B cell (primary cell): ENCODE data around the gene SPRYD3. TPM values are rescaled to one million over a fixed set of nuclear protein-coding genes. Genes with fewer than 3 reads are reported as not detected.

Experiments
- ATAC-seq: fragments of 200-7000 bp; cut with Tn5 transposase; one replicate; pipeline ENCODE4 v1.10.0; 2021; ENCODE audit warnings: low read depth, mild to moderate bottlenecking, moderate number of reproducible peaks, moderate library complexity
- CTCF ChIA-PET: fragments of 350-600 bp; sonication (Branson Sonifier 250); formaldehyde crosslinking; loops from one replicate; lab custom pipeline; 2021; ENCODE audit warnings: antibody characterized with exemption, inconsistent platforms; lab: Charles Lee
- POLR2A ChIA-PET: fragments of 350-600 bp; sonication (Branson Sonifier 250); formaldehyde crosslinking; loops from one replicate; lab custom pipeline; 2021; ENCODE audit warnings: antibody characterized with exemption; lab: Charles Lee
- DNase-seq: peaks from one replicate; pipeline ENCODE4 v3.0.0; 2013
- H2AFZ ChIP-seq: 2 replicates; pipeline ENCODE4 v1.6.1; 2012; ENCODE audit warnings: mild to moderate bottlenecking, low read depth, low read length; ENCODE audit not compliant: insufficient read depth, poor library complexity, severe bottlenecking
- H3K27ac ChIP-seq, 2 donors: 1 replicate in 1 of 2; 2 replicates in 1 of 2; pipeline ENCODE4 v1.5.1; 2012 to 2013; ENCODE audit warnings: low read length in 2 of 2, mild to moderate bottlenecking in 2 of 2, moderate library complexity in 1 of 2
- H3K27me3 ChIP-seq, 4 experiments: fragments of 200-600 bp in 1 of 4; sonication (generic) in 1 of 4; replicated peaks in 1 of 4; 1 replicate in 2 of 4; 2 replicates in 2 of 4; pipeline versions ENCODE4 v1.6.1 to v1.7.0; 2013 to 2016; ENCODE audit warnings: low read length in 3 of 4, mild to moderate bottlenecking in 2 of 4, mixed read lengths in 1 of 4, moderate library complexity in 1 of 4; ENCODE audit not compliant: insufficient read depth in 4 of 4, control insufficient read depth in 3 of 4; ENCODE audit errors: control extremely low read depth in 1 of 4
- H3K36me3 ChIP-seq, 2 experiments: replicated peaks in 1 of 2; 1 replicate in 1 of 2; 2 replicates in 1 of 2; pipeline versions ENCODE4 v1.6.1 to v1.7.1; 2013; ENCODE audit warnings: low read length in 1 of 2; ENCODE audit not compliant: insufficient read depth in 2 of 2, control insufficient read depth in 1 of 2; ENCODE audit errors: control extremely low read depth in 1 of 2, extremely low read depth in 1 of 2
- H3K4me1 ChIP-seq, 2 donors: fragments of 200-600 bp in 1 of 2; sonication (generic) in 1 of 2; 1 replicate in 1 of 2; 2 replicates in 1 of 2; pipeline versions ENCODE4 v1.5.1 to v1.6.1; 2013 to 2017; ENCODE audit warnings: low read length in 2 of 2; ENCODE audit not compliant: control insufficient read depth in 2 of 2, insufficient read depth in 2 of 2
- H3K4me2 ChIP-seq: replicated peaks from 2 replicates; pipeline ENCODE3; 2012; ENCODE audit warnings: mild to moderate bottlenecking, low read depth, low read length; ENCODE audit not compliant: poor library complexity, severe bottlenecking
- H3K4me3 ChIP-seq, 5 experiments: fragments of 200-600 bp in 1 of 5; sonication (generic) in 1 of 5; 1 replicate in 3 of 5; 2 replicates in 2 of 5; pipeline versions ENCODE4 v1.5.1 to v1.7.0; 2011 to 2016; ENCODE audit warnings: low read length in 4 of 5, mild to moderate bottlenecking in 4 of 5, low read depth in 2 of 5, control low read depth in 1 of 5, moderate library complexity in 1 of 5; ENCODE audit not compliant: insufficient read depth in 1 of 5; ENCODE audit errors: control extremely low read depth in 1 of 5, extremely low read depth in 1 of 5
- H3K79me2 ChIP-seq: fragments of 200-600 bp; sonication (generic); one replicate; pipeline ENCODE4 v1.6.0; 2016; ENCODE audit warnings: low read length; ENCODE audit not compliant: control insufficient read depth, insufficient read depth
- H3K9ac ChIP-seq: fragments of 200-600 bp; sonication (generic); 2 replicates; pipeline ENCODE4 v1.6.1; 2017; ENCODE audit warnings: mild to moderate bottlenecking, low read length, moderate library complexity
- H3K9me3 ChIP-seq, 3 donors: one replicate each; pipeline versions ENCODE4 v1.6.1 to v1.7.1; 2013; ENCODE audit warnings: low read length in 2 of 3; ENCODE audit not compliant: control insufficient read depth in 2 of 3, insufficient read depth in 1 of 3; ENCODE audit errors: control extremely low read depth in 1 of 3
- H4K20me1 ChIP-seq: 2 replicates; pipeline ENCODE4 v1.6.0; 2012; ENCODE audit warnings: mild to moderate bottlenecking, low read length; ENCODE audit not compliant: insufficient read depth, control insufficient read depth, poor library complexity, severe bottlenecking
- H3K27ac Mint-ChIP-seq: one replicate; pipeline ENCODE4 v1.8.0; 2021; ENCODE audit warnings: mixed read lengths
- H3K27me3 Mint-ChIP-seq: one replicate; pipeline ENCODE4 v1.8.0; 2021; ENCODE audit warnings: mixed read lengths
- H3K4me1 Mint-ChIP-seq: one replicate; pipeline ENCODE4 v1.8.0; 2021; ENCODE audit warnings: mixed read lengths
- H3K4me3 Mint-ChIP-seq: one replicate; pipeline ENCODE4 v1.8.0; 2021; ENCODE audit warnings: mixed read lengths
- H3K9me3 Mint-ChIP-seq: one replicate; pipeline ENCODE4 v1.8.0; 2022; ENCODE audit warnings: mixed read lengths; ENCODE audit not compliant: insufficient read depth
- EZH2 ChIP-seq: IDR thresholded peaks from 2 replicates; pipeline ENCODE4 v1.6.1; 2012; ENCODE audit warnings: borderline replicate concordance, low read depth, mild to moderate bottlenecking, moderate library complexity, low read length; ENCODE audit not compliant: insufficient read depth, poor library complexity, severe bottlenecking
- WGBS: methylation state at CpG from one replicate; pipeline ENCODE4 v1.1.5; 2013; ENCODE audit warnings: missing lambda C conversion rate; ENCODE audit not compliant: insufficient coverage; 5-methylcytosine and 5-hydroxymethylcytosine counted together
- intact Hi-C: fragments of 100-400 bp; cut with micrococcal nuclease; formaldehyde crosslinking; loops from one replicate; pipeline ENCODE4 v1.10.0; 2022
- polyA plus RNA-seq: library from polyadenylated mRNA; depleted of rRNA; stranded (reverse); fragments of >200 nt; gene quantifications from 2 replicates; pipeline ENCODE4 v1.2.3, GENCODE V29; 2012
- total RNA-seq, 2 donors: library from RNA; stranded (reverse); fragments of 120-200 nt in 1 of 2; gene quantifications; 1 replicate in 1 of 2; 2 replicates in 1 of 2; pipeline versions ENCODE4 v1.2.3 to v1.2.4, GENCODE V29; 2013 to 2022
- TF ChIP-seq, protein P1 (sequence below): fragments of 200-600 bp; IDR thresholded peaks from one replicate; pipeline ENCODE4 v1.8.0; 2022; ENCODE audit warnings: antibody characterized with exemption, mild to moderate bottlenecking

Gene SPRYD3
- total and polyA plus RNA-seq, 2 donors (not counting 1 experiment from before 2014, with no cell fraction given) = 15.9 to 43.3 TPM

DNA sequence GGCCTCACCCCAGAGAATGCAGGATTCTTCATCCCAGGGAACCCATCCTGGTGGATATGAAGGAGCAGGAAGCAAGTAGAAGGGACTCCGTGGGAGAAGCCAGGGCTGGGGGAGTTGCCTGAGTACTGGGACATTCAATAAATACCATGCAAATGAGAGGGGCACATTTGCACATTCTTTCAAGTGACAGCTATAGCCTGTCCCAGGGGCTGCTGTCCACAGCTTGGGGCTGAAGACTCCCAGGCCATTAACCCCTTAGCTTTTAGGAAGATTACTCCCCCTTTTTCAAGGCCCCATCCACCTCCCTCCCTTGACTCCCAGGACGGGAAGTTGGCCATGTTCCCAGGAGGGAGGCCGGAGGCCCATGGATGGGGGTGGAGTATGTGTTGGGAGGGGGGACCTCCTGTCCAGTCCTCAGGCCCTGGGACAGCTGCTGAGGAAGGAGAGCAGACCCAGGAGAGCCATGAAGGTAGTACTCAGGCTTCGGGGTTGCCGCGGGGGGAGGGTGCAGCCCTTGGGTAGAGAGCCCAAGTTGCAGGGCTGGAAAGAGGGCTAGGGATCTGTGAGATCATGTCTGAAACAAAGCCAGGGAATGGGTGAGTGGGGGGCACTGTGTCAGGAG lies 30.3 kb downstream of the SPRYD3 start:
- Mint-ChIP-seq H3K27ac (peak overlapping the region; percentile 79), H3K4me1 (peaks cover 13% of the 10 kb centered on the region), H3K9me3 (no peaks in the 10 kb centered on the region), H3K4me3 (peak overlapping the region; percentile 41), H3K27me3 (no peaks in the 10 kb centered on the region)
- WGBS = 92% methylated on average over 5 of the region's 6 CpGs
- Histone ChIP-seq H3K4me3 (no peak overlapping the region), H3K36me3 (no peaks in the 10 kb centered on the region), H4K20me1 (no peaks in the 10 kb centered on the region), H3K27ac (no peak overlapping the region), H3K27me3 (peaks cover 0 to 2% (median 0%) of the 10 kb centered on the region in 4 experiments), H3K79me2 (no peaks in the 10 kb centered on the region), H3K4me2 (no peak overlapping the region), H2AFZ (no peak overlapping the region), H3K9me3 (no peaks in the 10 kb centered on the region), H3K9ac (no peak overlapping the region), H3K4me1 (peaks cover 18 to 24% of the 10 kb centered on the region in 2 donors)
- intact Hi-C loops = no loop called here
- TF ChIP-seq, protein P1, sequence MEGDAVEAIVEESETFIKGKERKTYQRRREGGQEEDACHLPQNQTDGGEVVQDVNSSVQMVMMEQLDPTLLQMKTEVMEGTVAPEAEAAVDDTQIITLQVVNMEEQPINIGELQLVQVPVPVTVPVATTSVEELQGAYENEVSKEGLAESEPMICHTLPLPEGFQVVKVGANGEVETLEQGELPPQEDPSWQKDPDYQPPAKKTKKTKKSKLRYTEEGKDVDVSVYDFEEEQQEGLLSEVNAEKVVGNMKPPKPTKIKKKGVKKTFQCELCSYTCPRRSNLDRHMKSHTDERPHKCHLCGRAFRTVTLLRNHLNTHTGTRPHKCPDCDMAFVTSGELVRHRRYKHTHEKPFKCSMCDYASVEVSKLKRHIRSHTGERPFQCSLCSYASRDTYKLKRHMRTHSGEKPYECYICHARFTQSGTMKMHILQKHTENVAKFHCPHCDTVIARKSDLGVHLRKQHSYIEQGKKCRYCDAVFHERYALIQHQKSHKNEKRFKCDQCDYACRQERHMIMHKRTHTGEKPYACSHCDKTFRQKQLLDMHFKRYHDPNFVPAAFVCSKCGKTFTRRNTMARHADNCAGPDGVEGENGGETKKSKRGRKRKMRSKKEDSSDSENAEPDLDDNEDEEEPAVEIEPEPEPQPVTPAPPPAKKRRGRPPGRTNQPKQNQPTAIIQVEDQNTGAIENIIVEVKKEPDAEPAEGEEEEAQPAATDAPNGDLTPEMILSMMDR = no peak
- no peak for TF ChIP-seq EZH2
- ATAC-seq (no peak), DNase-seq (no peak)
- POLR2A ChIA-PET = no interaction called here
- CTCF ChIA-PET = interaction anchor here (2.0 to 3.2 kb wide), 3 partner anchors 10 to 19 kb away, joined by 7 to 17 read pairs (median 7); no protein-coding TSS in a partner anchor
